Daoy (cell line): ENCODE measurements around the gene GRIFIN. TPM values are rescaled to one million over a fixed set of nuclear protein-coding genes. Genes with fewer than 3 reads are reported as not detected.
"Not testable (repeated sequence)": the region's sequence is repeated elsewhere in the genome, so short reads cannot be mapped to it uniquely, and the experiment has no call there.

Experiments used
- DNase-seq: peaks from one replicate; pipeline ENCODE4 v3.0.0-alpha.2; 2015; ENCODE audit warnings: low read depth
- total RNA-seq: library from RNA; depleted of rRNA; stranded (reverse); fragments of >200 nt; shearing (Covaris generic); gene quantifications from 2 replicates; pipeline ENCODE4 v1.2.3, GENCODE V29; 2014

The GRIFIN gene
- total RNA-seq, 1 experiment from 2014 or later, result not detected

DNA sequence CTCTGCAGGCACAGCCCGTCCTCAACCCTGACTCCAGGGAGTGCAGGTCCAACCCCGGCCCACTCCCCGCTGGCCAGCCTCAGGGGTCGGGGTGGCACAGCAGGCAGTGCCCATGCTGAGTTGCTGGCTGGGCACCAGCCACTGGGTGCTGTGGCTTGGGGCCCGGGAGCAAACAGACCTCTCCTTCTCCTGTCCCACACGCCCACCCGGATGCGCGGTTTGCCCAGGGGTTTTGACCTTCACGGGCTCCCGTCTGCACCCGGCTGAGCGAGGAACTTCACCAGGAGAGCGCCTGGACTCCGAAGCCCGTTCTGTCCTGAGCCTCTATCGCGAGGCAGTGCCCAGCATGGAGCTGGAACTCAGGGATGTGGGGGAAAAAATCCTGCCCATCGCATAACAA, 2.6 kb upstream of the GRIFIN start:
- no peak for DNase-seq

DNA sequence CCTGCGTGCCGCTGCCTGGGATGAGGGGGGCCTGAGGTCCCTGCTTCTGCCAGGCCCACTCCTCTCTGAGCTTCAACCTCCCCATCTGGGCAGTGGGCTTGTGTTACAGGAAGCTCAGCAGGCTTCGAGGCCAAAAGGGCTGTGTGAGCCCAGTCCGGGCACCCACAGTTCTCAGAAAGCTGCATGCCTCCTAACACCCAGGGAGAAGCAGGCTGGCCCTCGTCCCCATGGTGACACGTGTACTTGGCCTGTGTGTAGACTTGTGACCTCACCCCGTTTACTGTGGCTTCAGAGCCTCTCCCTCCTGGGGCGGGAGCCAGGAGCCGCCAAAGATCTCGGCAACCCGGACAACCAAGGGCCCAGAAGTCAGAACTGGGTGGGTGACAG, 2.2 kb upstream of the GRIFIN start:
- DNase-seq, result peak; percentile 84

- peak; percentile 87 for DNase-seq
These were observed 1.5 kb upstream of the GRIFIN start for GRCh38 chr7:2477447-2478398.

GRCh38 chr7:2476776-2477446, 713 bp upstream of the GRIFIN start:
- DNase-seq, result no peak

GRCh38 chr7:2475678-2476015, 551 bp downstream of the GRIFIN start:
- DNase-seq, result no peak

DNA sequence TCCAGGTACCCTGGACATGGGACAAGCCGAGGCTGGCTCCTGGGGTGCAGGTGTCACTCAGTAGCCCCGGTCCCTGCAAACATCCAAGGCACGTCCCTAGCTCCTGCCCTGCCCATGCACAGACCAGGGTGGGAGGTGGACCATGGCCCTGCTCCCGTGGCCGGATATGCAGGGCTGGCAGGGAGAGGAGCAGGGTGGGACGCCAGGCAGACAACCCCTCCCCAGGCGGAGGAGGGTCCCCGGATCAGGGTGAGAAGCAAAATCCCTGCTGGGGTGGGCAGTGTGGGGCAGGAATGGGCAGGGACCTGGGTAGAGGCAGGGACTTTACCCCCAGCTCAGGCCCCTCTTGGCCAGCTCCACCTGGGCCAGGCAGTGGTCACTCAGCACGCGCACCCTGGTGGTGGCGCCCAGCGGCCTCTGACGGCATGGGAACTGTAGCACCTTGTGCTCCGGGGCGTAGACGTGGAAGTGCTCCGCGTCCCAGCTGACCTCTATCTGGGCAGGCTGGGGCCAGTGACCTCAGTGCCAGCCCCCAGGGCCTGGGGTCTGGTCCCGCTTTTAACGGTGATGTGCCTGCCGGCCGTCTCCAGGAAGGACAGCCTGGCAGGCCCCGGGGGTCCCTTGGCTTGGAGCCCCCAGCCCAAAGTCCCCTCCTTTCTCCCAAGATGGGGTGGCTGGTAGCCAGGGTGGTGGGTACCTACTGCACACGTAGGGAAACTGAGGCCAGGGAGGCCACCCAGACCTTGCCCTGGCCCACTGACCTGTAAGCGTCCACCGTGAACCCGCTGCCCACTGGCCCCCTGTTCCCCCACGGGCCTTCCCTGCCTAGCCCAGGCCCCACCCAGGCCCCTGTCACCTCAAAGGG, 1.2 kb downstream of the GRIFIN start:
- no peak for DNase-seq

DNA sequence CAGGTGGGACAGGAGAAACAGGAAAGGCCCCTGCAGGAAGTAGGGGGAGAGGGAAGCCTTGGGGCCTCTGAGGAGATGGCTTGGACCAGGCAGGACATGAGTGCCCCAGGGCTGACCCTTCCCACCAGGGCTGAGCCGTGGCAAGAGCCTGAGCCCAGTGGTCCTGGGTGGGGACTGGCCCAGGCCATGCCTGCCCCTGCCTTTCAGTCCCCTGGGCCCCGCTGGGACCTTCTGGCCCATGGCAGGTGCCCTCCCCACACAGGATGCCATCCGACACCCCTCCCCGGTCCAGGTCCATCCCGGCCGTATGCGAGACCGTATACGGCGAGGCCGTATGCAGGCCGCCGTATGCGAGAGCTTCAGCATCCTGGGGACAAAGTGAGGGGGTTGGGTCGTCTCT, 2.0 kb downstream of the GRIFIN start:
- DNase-seq, result no peak

DNA sequence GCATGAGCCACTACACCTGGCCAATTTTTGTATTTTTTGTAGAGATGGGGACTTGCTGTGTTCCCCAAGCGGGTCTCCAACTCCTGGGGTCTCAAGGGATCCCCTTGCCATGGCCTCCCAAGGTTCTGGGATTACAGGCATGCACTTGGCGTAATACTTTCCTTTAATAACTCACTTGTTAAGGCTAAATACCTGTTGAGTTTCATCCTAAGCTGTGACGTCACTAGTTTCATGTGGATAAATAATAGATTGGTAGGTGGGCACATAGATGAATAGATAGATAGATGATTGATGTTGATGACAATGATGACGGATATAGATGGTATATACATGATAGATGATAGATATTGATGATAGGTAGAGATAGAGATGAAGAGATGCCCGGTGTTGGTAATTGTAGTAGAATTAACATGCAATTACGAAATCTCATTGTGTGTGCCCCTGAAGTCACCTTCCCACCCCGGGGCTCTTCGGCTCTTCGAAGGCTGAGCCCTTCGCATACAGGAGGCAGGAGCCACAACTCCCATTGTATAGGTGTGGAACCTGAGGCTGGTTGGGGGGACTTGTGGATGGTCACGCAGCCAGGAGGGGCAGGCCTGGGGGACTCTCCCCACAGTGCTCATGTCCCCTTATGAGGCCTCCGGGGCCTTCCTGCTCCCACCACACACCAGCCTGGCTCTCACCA, 2.6 kb downstream of the GRIFIN start:
- DNase-seq, result no peak

- DNase-seq, result no peak
These were observed 3.5 kb downstream of the GRIFIN start for GRCh38 chr7:2472739-2473138.

GRCh38 chr7:2471396-2471795, 4.8 kb downstream of the GRIFIN start:
- peak; percentile 62 for DNase-seq

DNA sequence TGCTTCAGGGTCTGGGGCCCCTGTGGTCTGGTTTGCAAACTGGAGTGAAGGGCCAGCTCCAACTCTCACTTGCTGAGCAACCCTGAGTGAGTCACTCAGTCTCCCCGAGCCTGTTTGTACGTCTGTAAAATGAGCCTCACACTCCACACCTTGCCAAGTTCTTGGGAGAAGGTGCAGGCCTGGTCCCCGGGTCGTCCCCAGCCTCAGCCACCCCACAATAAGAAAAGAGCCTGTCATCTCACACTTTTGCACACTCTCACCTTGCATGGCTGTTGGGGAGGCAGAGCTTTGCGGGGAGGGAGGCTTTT, 5.2 kb downstream of the GRIFIN start:
- DNase-seq, result peak; percentile 65

GRCh38 chr7:2470204-2471021, 5.8 kb downstream of the GRIFIN start:
- DNase-seq, result no peak

DNA sequence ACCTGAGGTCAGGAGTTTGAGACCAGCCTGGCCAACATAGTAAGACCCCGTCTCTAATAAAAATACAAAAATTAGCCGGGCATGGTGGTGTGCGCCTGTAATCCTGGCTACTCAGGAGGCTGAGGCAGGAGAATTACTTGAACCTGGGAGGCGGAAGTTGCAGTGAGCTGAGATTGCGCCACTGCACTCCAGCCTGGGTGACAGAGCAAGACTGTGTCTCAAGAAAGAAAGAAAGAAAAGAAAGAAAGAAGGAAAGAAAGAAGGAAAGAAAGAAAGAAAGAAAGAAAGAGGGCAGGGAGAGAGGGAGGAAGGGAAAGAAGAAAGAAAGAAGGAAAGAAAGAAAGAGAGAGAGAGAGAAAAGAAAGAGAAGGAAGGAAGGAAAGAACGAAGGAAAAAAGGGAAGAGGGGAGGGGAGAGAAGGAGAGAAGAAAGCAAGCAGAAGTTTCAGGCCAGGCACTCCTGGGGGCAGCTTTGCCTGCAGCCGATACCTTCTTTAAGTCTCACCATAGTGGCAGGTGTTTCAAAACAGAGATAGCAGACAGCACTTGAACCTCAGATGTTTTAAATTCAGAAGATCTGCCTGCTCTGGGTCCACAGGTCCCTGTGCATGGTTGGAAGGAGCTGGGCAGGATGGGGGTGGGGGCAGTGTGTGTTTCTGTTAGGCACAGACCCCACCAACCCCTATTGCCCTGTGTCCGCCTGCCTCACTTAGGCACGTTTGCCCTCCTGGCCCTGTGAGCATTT, 6.6 kb downstream of the GRIFIN start:
- not testable (repeated sequence) for DNase-seq

DNA sequence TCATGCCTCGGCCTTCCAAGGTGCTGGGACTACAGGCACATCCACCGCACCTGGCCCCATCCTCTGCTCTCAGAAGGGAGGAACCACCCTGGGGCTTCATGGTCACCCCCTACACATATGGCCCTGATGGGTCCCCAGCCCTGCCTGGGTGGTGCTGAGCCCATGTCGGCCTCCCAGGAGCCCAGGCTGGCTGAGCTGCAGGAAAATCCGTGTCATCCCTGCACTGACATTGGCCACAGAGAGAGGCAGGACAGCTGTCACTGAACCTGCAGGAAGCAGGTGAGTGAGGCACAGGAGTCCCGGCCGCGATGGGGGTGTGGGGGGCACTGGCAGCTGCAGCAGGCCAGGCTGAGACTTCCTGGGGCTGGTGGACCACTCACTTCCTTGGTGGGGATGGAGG, 8.0 kb downstream of the GRIFIN start:
- no peak for DNase-seq

DNA sequence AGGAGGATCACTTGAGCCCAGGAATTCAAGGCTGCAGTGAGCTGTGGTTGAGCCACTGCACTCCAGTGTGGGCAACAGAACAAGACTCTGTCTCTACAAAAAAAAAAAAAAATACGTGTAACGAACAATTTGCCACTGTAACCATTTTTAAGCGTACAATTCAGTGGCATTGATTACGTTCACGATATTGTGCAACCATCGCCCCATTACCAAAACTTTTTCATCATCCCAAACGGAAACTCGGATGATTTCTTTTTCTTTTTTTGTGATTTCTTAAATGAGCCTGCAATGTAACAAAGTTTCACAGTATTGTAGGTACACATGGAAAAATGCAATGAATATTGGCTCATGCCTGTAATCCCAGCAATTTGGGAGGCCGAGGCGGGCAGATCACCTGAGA, 9.5 kb downstream of the GRIFIN start:
- DNase-seq, result no peak

GRCh38 chr7:2465928-2466327, 10.3 kb downstream of the GRIFIN start:
- no peak for DNase-seq

DNA sequence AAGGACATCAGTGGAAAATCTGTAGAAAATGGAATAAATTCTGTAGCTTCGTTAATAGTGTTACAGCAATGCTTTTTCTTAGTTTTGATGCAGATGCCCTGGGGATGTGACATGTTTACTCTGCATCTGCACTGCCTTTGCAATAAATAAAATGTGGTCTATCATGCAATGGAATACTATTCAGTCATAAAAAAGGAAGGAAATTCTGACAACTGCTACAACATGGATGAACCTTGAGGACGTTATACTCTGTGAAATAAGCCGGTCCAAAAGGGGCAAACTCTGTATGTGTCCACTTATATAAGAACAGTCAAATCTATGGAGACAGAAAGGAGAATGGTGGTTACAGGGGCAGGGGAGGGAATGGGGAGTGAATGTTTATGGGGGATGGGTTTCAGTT, 13.5 kb downstream of the GRIFIN start:
- DNase-seq, result no peak

DNA sequence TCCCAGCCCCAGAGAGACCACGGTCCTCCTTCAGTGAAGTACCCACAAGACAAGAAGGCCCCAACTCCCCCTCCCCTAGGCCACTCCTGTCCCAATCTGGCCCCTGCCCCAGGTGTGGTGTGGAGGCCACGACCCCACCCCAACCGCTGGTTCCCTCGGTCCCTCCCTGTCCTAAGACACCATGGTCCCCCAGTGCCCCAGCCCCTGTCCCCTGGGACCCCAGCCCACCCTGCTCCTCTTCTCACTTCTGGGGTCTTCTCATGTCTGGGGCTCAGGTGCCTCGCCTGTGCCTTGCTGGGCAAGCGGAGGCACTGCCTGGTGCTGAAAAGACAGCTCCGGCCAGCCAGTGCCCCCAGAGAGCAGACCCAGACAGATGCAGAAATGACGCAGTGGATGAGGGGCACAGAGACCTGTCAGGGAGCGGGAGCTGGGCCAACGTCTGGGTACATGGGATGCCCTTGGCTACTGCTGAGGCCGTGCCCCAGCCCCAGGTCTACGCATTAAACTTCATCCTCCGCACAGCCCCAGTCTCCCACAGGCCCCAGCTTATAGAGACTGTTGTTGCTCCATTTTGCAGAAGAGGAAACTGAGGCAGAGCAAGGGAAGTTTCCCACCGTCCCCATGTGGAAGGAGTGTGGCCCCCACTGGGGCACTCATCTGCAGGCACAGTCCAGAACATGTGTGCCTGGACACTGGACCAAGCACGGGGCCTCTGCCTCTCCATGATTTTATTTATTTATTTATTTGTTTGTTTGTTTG, 14.8 kb downstream of the GRIFIN start:
- no peak for DNase-seq

DNA sequence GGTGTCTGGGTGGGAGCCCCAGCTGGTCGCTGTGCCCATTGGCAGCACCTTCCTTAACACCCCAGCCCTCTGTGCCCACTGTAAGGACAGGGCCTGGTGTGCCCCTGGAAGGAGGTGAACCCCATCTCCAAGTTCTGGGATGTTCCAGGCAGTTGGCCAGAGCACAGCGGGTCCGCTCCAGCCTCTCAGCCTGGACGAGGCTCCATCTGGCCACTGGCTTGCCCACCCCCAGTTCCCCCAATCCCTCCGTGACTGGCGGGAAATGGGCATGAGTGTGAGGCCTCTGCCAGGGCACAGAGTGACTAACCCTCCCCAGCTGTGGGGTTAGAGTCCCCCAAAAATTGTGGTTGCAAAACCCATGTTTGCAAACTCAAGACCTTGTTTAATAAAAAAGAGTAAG, 15.6 kb downstream of the GRIFIN start:
- DNase-seq, result no peak

- DNase-seq, result no peak
These were observed 16.0 kb downstream of the GRIFIN start for GRCh38 chr7:2460188-2460587.
